Psoas muscle (tissue), 8 donors: Measurements from ENCODE around the gene LCE2D. TPM values are rescaled to one million over a fixed set of nuclear protein-coding genes. Genes with fewer than 3 reads are reported as not detected.
"Not testable (repeated sequence)": the region's sequence is repeated elsewhere in the genome, so short reads cannot be mapped to it uniquely, and the experiment has no call there.

Experiments used
- ATAC-seq, 4 donors: fragments of 200-7000 bp; cut with Tn5 transposase; one replicate each; pipeline ENCODE4 v1.9.1; 2020; ENCODE audit warnings: moderate library complexity in 3 of 4, mild to moderate bottlenecking in 2 of 4
- DNase-seq, 2 donors: peaks; one replicate each; pipeline ENCODE4 v3.0.0-alpha.2; 2020
- H3K27ac ChIP-seq: fragments of 200-600 bp; one replicate; pipeline ENCODE4 v1.8.0; 2022
- H3K27me3 ChIP-seq, 3 donors: fragments of 200-600 bp in 1 of 3; one replicate each; pipeline versions ENCODE4 v1.6.1 to v1.8.0; 2013 to 2022; ENCODE audit warnings: low read length in 2 of 3, mild to moderate bottlenecking in 2 of 3, moderate library complexity in 1 of 3; ENCODE audit not compliant: insufficient read depth in 3 of 3
- H3K36me3 ChIP-seq, 2 donors: fragments of 200-600 bp in 1 of 2; one replicate each; pipeline versions ENCODE4 v1.6.1 to v1.8.0; 2013 to 2022; ENCODE audit warnings: low read depth in 1 of 2, mild to moderate bottlenecking in 1 of 2, moderate library complexity in 1 of 2; ENCODE audit not compliant: insufficient read depth in 1 of 2
- H3K4me1 ChIP-seq: fragments of 200-600 bp; one replicate; pipeline ENCODE4 v1.8.0; 2022
- H3K4me3 ChIP-seq: fragments of 200-600 bp; one replicate; pipeline ENCODE4 v1.8.0; 2022; ENCODE audit warnings: mild to moderate bottlenecking
- H3K9me3 ChIP-seq: fragments of 200-600 bp; one replicate; pipeline ENCODE4 v1.8.0; 2022
- CTCF ChIP-seq: fragments of 200-600 bp; IDR thresholded peaks from one replicate; pipeline ENCODE4 v1.8.0; 2022; ENCODE audit warnings: antibody characterized with exemption
- WGBS, 3 donors: extraction: QIAGEN DNeasy Blood & Tissue Kit; methylation state at CpG; one replicate each; pipeline versions ENCODE4 v1.1.6 to v1.1.7; 2013; 5-methylcytosine and 5-hydroxymethylcytosine counted together
- intact Hi-C, 2 donors: fragments of 100-400 bp; cut with DNase I; formaldehyde crosslinking; loops; one replicate each; pipeline versions ENCODE4 v1.11.0 to v1.14.2; 2022
- polyA plus RNA-seq, 3 donors: library from polyadenylated mRNA; stranded (reverse); fragments of 200-250 nt; gene quantifications; one replicate each; pipeline ENCODE4 v1.2.3, GENCODE V29; 2013
- total RNA-seq, 4 donors: library from RNA; stranded (reverse); fragmentation: NEBNext Ultra II Directional in 2 of 4; extraction: Animal tissue kit (Norgen Biotek cat#: 25700) in 2 of 4; gene quantifications; one replicate each; pipeline versions ENCODE4 v1.2.1 to v1.2.4, GENCODE V29; 2021 to 2023
- donor health status: healthy with polysubstance abuse.
- donor health status: DM: no; HTN: no; CAD: no; lungs with moderate emphysema.
- donor health status: Bipolar disorder and iron deficiency.
- donor health status: healthy.
- donor health status: DM: yes; HTN: yes; CAD: no.
- donor health status: DM: no; HTN: no; CAD: no.
- donor health status: DM: no; HTN: no; CAD: no.
- donor health status: DM: yes; HTN: yes; CAD: no.

Gene LCE2D
- total and polyA plus RNA-seq, 7 donors = not detected

DNA sequence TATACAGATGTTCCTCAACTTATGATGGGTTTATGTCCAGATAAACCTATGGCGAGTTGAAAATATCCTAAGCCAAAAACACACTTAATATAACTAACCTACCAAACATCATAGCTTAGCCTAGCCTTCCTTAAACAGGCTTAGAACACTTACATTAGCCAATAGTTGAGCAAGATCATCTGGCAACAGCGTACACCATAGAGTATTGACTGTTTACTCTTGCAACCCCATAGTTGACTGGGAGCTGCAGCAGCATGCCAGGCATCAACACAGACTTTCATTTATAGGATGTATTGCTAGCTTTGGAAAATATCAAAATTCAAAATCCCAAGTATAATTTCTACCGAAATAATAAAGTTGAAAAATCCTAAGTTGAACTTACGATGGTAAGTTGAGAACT is 5.5 kb upstream of the LCE2D start:
- 85 to 92% (median 91%) methylated on average over 4 of the region's 4 CpGs for WGBS, 3 donors
- H3K9me3 ChIP-seq = no peaks in the 10 kb centered on the region

DNA sequence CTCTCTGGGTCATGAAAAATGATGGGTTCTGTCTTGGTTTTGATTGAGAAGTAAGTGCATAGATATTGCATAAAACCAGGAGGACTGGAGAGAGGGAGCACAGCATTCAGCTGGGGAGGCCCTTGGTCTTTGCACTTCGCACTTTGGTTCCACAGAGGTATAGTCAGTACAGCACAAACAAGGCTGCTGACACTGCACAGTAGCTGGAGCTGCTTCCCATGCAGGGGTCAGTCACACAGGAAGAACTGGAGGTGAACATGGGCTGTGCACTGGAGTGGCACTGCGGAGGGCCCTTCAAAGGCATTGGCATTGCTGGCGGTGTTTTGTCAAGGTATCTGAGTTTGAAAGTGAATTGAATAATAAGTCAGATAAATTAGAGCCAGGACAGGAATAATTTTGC is 4.5 kb upstream of the LCE2D start:
- no peaks in the 10 kb centered on the region for H3K9me3 ChIP-seq
- H3K27me3 ChIP-seq = no peaks in the 10 kb centered on the region
- WGBS, 3 donors = 88 to 97% (median 95%) methylated on average over 3 of the region's 3 CpGs
- TF ChIP-seq CTCF = no peak
- no peak for ATAC-seq
- no peak overlapping the region for H3K27ac ChIP-seq
- intact Hi-C loops = no loop called here
- H3K36me3 ChIP-seq = no peaks in the 10 kb centered on the region
- no peak overlapping the region for H3K4me3 ChIP-seq
- no peak for DNase-seq
- H3K4me1 ChIP-seq = no peaks in the 10 kb centered on the region

More for the DNA sequence above, 5.5 kb upstream of the LCE2D start:
- intact Hi-C loops = no loop called here
- Histone ChIP-seq H3K27ac (no peak overlapping the region), H3K4me1 (no peaks in the 10 kb centered on the region), H3K4me3 (no peak overlapping the region), H3K36me3 (no peaks in the 10 kb centered on the region), H3K27me3 (no peaks in the 10 kb centered on the region)
- DNase-seq = no peak
- no peak for ATAC-seq
- no peak for TF ChIP-seq CTCF

GRCh38 chr1:152666171-152666570 is 3.0 kb downstream of the LCE2D start:
- ATAC-seq = not testable (repeated sequence)

GRCh38 chr1:152667648-152668047 is 4.5 kb downstream of the LCE2D start:
- Histone ChIP-seq H3K4me3 (no peak overlapping the region), H3K27ac (no peak overlapping the region), H3K9me3 (no peaks in the 10 kb centered on the region), H3K36me3 (no peaks in the 10 kb centered on the region), H3K27me3 (no peaks in the 10 kb centered on the region), H3K4me1 (no peaks in the 10 kb centered on the region)
- no peak for TF ChIP-seq CTCF
- ATAC-seq = no peak
- DNase-seq = no peak
- intact Hi-C loops = no loop called here
- WGBS, 3 donors = 64 to 80% (median 64%) methylated on average over 5 of the region's 5 CpGs

More at GRCh38 chr1:152666171-152666570, 3.0 kb downstream of the LCE2D start:
- H3K4me3 ChIP-seq, H3K4me1 ChIP-seq, intact Hi-C loops, H3K27me3 ChIP-seq, H3K9me3 ChIP-seq, H3K27ac ChIP-seq, DNase-seq, H3K36me3 ChIP-seq: not testable (repeated sequence)
- WGBS, 3 donors = 87 to 94% (median 90%) methylated on average over 1 of the region's 1 CpG

GRCh38 chr1:152673016-152673415 is 9.8 kb downstream of the LCE2D start:
- TF ChIP-seq CTCF = no peak
- no peaks in the 10 kb centered on the region for H3K9me3 ChIP-seq
- no peak for ATAC-seq
- 46 to 64% (median 55%) methylated on average over 2 of the region's 2 CpGs for WGBS, 3 donors
- H3K27ac ChIP-seq = no peak overlapping the region
- H3K36me3 ChIP-seq = no peaks in the 10 kb centered on the region
- no peak for DNase-seq
- H3K4me3 ChIP-seq = no peak overlapping the region
- no peaks in the 10 kb centered on the region for H3K27me3 ChIP-seq
- intact Hi-C loops = no loop called here
- no peaks in the 10 kb centered on the region for H3K4me1 ChIP-seq

DNA sequence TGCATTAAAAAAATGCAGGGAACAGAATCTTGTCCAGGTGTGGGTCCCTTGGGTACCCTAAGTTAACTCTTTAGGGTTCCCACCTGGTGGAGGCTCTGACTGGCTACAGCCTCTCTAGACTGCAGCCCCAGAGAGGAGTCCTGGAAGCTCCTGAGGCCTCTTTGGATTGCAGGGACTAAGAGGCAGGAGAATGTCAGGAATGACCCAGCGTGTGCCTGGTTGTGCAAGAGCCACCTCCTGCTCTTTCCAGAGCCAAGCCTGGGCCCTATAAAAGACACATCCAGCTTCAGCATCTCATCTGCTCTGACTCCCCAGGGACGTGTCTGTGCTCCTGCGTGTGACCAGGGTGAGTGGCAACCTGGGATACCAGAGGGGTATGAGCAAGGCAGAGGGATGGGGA is 11.8 kb downstream of the LCE2D start, which contains the start of gene LCE2C:
TSS of gene LCE2C (plus strand) at position 297 of the 400 bp plus-strand sequence. CDS start 737 bp downstream, outside the sequence.
- DNase-seq, intact Hi-C loops, H3K4me1 ChIP-seq, H3K4me3 ChIP-seq, H3K27ac ChIP-seq, ATAC-seq, H3K36me3 ChIP-seq, H3K27me3 ChIP-seq, H3K9me3 ChIP-seq: not testable (repeated sequence)
- 74 to 83% (median 79%) methylated on average over 2 to 3 of the region's 3 CpGs for WGBS, 3 donors
